Measurements from ENCODE around the gene RAB38.

- no peak for TF ChIP-seq NBN (IDR thresholded peaks at IDR 0.05)
- TF ChIP-seq NFYB (IDR thresholded peaks at IDR 0.05; ENCODE audit: insufficient read depth, low read depth, low read length), result no peak
- TF ChIP-seq HDAC6 (IDR thresholded peaks at IDR 0.05; ENCODE audit: unreplicated experiment), result no peak
- TF ChIP-seq ASH2L (IDR thresholded peaks at IDR 0.05; ENCODE audit: borderline replicate concordance, low read depth), result no peak
- TF ChIP-seq POLR2A (IDR thresholded peaks at IDR 0.05; ENCODE audit: low read depth, low read length), result no peak
- TF ChIP-seq CEBPZ (IDR thresholded peaks at IDR 0.05; ENCODE audit: low read depth, low read length), result no peak
- no peak for TF ChIP-seq PBX3 (IDR thresholded peaks at IDR 0.05; ENCODE audit: insufficient replicate concordance, low read depth, low read length)
- TF ChIP-seq EZH2 (IDR thresholded peaks at IDR 0.05; ENCODE audit: borderline replicate concordance, control insufficient read depth, low read depth, low read length), result no peak
- no peak for TF ChIP-seq CTCF (IDR thresholded peaks at IDR 0.05 in 2 of 3, conservative IDR thresholded peaks at IDR 0.05 in 1 of 3; ENCODE audit: control insufficient read depth in 2 of 3, extremely low read depth in 1 of 3, insufficient read depth in 1 of 3, low read depth in 3 of 3, low read length in 3 of 3)
- no peak for TF ChIP-seq CBX5 (IDR thresholded peaks at IDR 0.05; ENCODE audit: low read depth)
- no peak for TF ChIP-seq SKIL (IDR thresholded peaks at IDR 0.05; ENCODE audit: low read depth, poor library complexity, severe bottlenecking)
- no peak for TF ChIP-seq BRCA1 (IDR thresholded peaks at IDR 0.05; ENCODE audit: low read depth, low read length)
- no peak for TF ChIP-seq SUZ12 (IDR thresholded peaks at IDR 0.05; ENCODE audit: unreplicated experiment)
These were observed 86.1 kb downstream of the RAB38 start for GRCh38 chr11:88089134-88089533.
